Non-pigmented ciliary epithelial cell (primary cell): ENCODE data around the gene KLHL41.
"Not testable (repeated sequence)": the region's sequence is repeated elsewhere in the genome, so short reads cannot be mapped to it uniquely, and the experiment has no call there.

ENCODE experiments used
- DNase-seq: peaks from one replicate; pipeline ENCODE4 v3.0.0-alpha.2; 2010; ENCODE audit warnings: low read depth

Gene KLHL41

DNA sequence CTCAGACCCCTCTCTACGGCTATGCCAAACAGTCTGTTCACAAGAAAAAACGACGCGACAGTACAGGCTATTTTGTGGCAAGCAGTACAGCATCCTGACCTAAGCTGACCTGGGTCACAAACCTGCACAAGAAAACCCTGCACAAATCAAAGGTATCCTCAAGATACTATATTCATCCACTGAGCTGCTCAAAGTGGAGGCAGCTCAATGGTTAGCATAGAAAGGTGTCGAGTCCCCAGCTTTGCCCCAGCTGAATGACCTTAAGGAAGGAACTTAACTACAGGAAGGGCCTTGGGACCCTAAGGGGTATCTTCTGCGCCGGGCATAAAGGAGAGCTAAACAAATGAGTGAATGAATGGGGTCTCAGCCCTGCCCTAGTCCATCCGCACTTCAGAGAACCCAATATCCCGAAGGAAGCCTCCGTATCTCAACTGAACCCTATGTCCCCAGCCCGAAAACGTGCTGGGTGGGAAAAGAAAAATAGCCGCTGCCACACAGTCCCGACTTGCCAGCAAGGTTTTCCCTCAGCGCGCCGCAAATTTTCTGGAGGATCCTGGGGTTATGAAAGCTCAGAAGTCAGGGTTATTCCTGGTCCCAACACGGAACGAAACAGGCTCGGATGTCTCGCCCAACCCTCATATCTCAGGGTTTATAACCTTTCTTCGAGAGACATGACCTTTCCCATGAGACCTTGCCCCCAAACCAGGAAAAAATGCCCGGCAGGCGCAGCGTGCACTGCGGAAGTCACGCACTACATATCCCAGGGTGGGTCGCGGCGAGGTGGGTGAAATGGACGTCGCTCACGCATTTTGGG lies 63.9 kb downstream of the KLHL41 start, which contains the start of gene FASTKD1:
TSS of gene FASTKD1 (minus strand) at position 706 of the 814 bp plus-strand sequence. CDS start 1,836 bp downstream, outside the sequence.
- peak; percentile 44 for DNase-seq

DNA sequence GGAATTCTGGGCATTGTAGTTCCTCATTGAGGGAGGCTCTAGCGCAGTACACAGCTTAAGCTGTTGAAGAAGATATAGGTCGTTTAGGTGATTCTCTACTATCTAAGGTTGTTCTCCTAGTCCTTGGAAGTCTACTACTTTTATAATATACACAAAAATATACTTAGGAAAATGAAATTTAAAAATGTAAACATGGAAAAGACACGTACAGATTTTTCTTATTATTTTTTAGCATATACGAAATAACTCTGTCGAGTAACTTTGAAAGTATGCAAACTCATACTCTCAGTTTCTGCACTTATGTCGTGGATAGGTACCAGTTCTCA lies 64.4 kb downstream of the KLHL41 start:
- no peak for DNase-seq

DNA sequence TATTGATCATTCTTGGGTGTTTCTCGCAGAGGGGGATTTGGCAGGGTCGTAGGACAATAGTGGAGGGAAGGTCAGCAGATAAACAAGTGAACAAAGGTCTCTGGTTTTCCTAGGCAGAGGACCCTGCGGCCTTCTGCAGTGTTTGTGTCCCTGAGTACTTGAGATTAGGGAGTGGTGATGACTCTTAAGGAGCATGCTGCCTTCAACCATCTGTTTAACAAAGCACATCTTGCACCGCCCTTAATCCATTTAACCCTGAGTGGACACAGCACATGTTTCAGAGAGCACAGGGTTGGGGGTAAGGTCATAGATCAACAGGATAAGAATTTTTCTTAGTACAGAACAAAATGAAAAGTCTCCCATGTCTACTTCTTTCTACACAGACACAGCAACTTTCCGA lies 65.0 kb downstream of the KLHL41 start:
- DNase-seq, result not testable (repeated sequence)

DNA sequence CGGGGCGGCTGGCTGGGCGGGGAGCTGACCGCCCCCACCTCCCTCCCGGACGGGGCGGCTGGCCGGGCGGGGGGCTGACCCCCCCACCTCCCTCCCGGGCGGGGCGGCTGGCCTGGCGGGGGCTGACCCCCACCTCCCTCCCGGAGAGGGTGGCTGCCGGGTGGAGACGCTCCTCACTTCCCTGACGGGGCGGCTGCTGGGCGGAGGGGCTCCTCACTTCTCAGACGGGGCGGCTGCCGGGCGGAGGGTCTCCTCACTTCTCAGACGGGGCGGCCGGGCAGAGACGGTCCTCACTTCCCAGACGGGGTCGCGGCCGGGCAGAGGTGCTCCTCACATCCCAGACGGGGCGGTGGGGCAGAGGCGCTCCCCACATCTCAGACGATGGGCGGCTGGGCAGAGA lies 65.8 kb downstream of the KLHL41 start:
- DNase-seq, result not testable (repeated sequence)
